GM23338 (cell line): ENCODE measurements around the gene FAM90A1. TPM values are rescaled to one million over a fixed set of nuclear protein-coding genes. Genes with fewer than 3 reads are reported as not detected.
"Not testable (repeated sequence)": the region's sequence is repeated elsewhere in the genome, so short reads cannot be mapped to it uniquely, and the experiment has no call there.

ENCODE experiments used
- ATAC-seq: fragments of 200-7000 bp; cut with Tn5 transposase; 3 replicates; pipeline ENCODE4 v1.9.1; 2020
- DNase-seq: peaks from one replicate; pipeline ENCODE4 v3.0.0-alpha.2; 2015; ENCODE audit warnings: low spot score
- H2AFZ ChIP-seq: fragments of 200-600 bp; sonication (generic); 2 replicates; pipeline ENCODE4 v1.8.0; 2016; ENCODE audit warnings: antibody characterized with exemption, mild to moderate bottlenecking, moderate library complexity
- H3F3A ChIP-seq: fragments of 200-600 bp; sonication (generic); replicated peaks from 2 replicates; pipeline ENCODE4 v1.8.0; 2017; ENCODE audit warnings: antibody characterized with exemption, mixed run types, low read depth
- H3K27ac ChIP-seq: fragments of 200-600 bp; sonication (generic); 2 replicates; pipeline ENCODE4 v1.6.1; 2016; ENCODE audit warnings: low read depth
- H3K27me3 ChIP-seq: fragments of 200-600 bp; sonication (generic); 2 replicates; pipeline ENCODE4 v1.8.0; 2016; ENCODE audit warnings: mild to moderate bottlenecking, mixed run types, moderate library complexity; ENCODE audit not compliant: insufficient read depth
- H3K36me3 ChIP-seq: fragments of 200-600 bp; sonication (generic); 2 replicates; pipeline ENCODE4 v1.8.0; 2016; ENCODE audit warnings: mild to moderate bottlenecking; ENCODE audit not compliant: insufficient read depth
- H3K4me1 ChIP-seq: fragments of 200-600 bp; sonication (generic); 2 replicates; pipeline ENCODE4 v1.8.0; 2016; ENCODE audit warnings: mild to moderate bottlenecking, moderate library complexity; ENCODE audit not compliant: insufficient read depth
- H3K4me2 ChIP-seq: fragments of 200-600 bp; sonication (generic); 2 replicates; pipeline ENCODE4 v1.7.1; 2017; ENCODE audit warnings: mixed run types
- H3K4me3 ChIP-seq: fragments of 200-600 bp; sonication (generic); 2 replicates; pipeline ENCODE4 v1.6.1; 2016; ENCODE audit warnings: mixed run types
- H3K79me2 ChIP-seq: fragments of 200-600 bp; sonication (generic); replicated peaks from 2 replicates; pipeline ENCODE4 v1.8.0; 2017; ENCODE audit warnings: mild to moderate bottlenecking; ENCODE audit not compliant: insufficient read depth
- H3K9me2 ChIP-seq: fragments of 200-600 bp; sonication (generic); 2 replicates; pipeline ENCODE4 v1.8.0; 2017; ENCODE audit not compliant: insufficient read depth
- H4K20me1 ChIP-seq: fragments of 200-600 bp; sonication (generic); replicated peaks from 2 replicates; pipeline ENCODE4 v1.8.0; 2017; ENCODE audit warnings: mild to moderate bottlenecking; ENCODE audit not compliant: insufficient read depth
- H3K27ac Mint-ChIP-seq: 2 replicates; pipeline ENCODE4 v1.8.0; 2020; ENCODE audit warnings: inconsistent platforms, mild to moderate bottlenecking, moderate library complexity, mixed read lengths
- H3K27me3 Mint-ChIP-seq: 3 replicates; pipeline ENCODE4 v1.8.0; 2022; ENCODE audit warnings: low read depth, mild to moderate bottlenecking, moderate library complexity, mixed read lengths, inconsistent platforms; ENCODE audit not compliant: insufficient read depth, poor library complexity
- H3K36me3 Mint-ChIP-seq: 3 replicates; pipeline ENCODE4 v1.8.0; 2021; ENCODE audit warnings: low read depth, mild to moderate bottlenecking, inconsistent platforms, moderate library complexity, mixed read lengths
- H3K4me1 Mint-ChIP-seq: 3 replicates; pipeline ENCODE4 v1.8.0; 2020; ENCODE audit warnings: mild to moderate bottlenecking, inconsistent platforms, mixed read lengths
- H3K4me3 Mint-ChIP-seq: 3 replicates; pipeline ENCODE4 v1.8.0; 2021; ENCODE audit warnings: moderate library complexity, mild to moderate bottlenecking, inconsistent platforms, mixed read lengths
- H3K9me3 Mint-ChIP-seq: 3 replicates; pipeline ENCODE4 v1.8.0; 2020; ENCODE audit warnings: moderate library complexity, mild to moderate bottlenecking, inconsistent platforms, mixed read lengths
- CTCF ChIP-seq, 2 experiments: fragments of 200-600 bp in 1 of 2; sonication (generic) in 1 of 2; conservative IDR thresholded peaks; 2 replicates each; pipeline versions ENCODE4 v1.5.1 to v1.6.1; 2016 to 2017; ENCODE audit warnings: antibody characterized with exemption in 2 of 2, low read depth in 2 of 2, mild to moderate bottlenecking in 2 of 2, moderate library complexity in 1 of 2
- POLR2AphosphoS5 ChIP-seq: IDR thresholded peaks from 2 replicates; pipeline ENCODE4 v1.6.1; 2016; ENCODE audit warnings: antibody characterized with exemption, low read depth
- polyA plus RNA-seq: library from polyadenylated mRNA; unstranded; fragments of >200 nt; fragmentation: Nextera tagmentation; extraction: Ambion mirVana; gene quantifications from 2 replicates; pipeline ENCODE4 v1.2.1, GENCODE V29; 2016
- total RNA-seq: library from RNA; depleted of rRNA; stranded (reverse); fragments of >200 nt; shearing (Covaris generic); gene quantifications from 2 replicates; pipeline ENCODE4 v1.2.3, GENCODE V29; 2014; rRNA removed

FAM90A1 gene
- total and polyA plus RNA-seq, 2 experiments from 2014 or later, result 0.14 TPM; not detected in 1

- peak overlapping the region; percentile 70 for H3K4me3 ChIP-seq
- peak; percentile 57 for DNase-seq
- not testable (repeated sequence) for H3K27ac ChIP-seq, H3K27ac Mint-ChIP-seq, H3K27me3 ChIP-seq, H4K20me1 ChIP-seq, H3K36me3 Mint-ChIP-seq, H3K27me3 Mint-ChIP-seq, H3K9me2 ChIP-seq, H3K4me1 ChIP-seq, H3K36me3 ChIP-seq, H3F3A ChIP-seq, H3K79me2 ChIP-seq, H3K4me1 Mint-ChIP-seq
- H2AFZ ChIP-seq, result 0 out of 2 replicates have a peak overlapping the region, but pooled peaks have one; percentile 76
- Mint-ChIP-seq H3K9me3 (peaks cover 15% of the 10 kb centered on the region; the same call in 2 of the 3 replicates), H3K4me3 (peak overlapping the region; percentile 66)
- peak; percentile 56 for ATAC-seq
- peak; percentile 43; the same call in 1 of the 2 replicates for TF ChIP-seq POLR2AphosphoS5
- peak in 1 of 2 experiments; percentile 44; a peak in 2 of 4 replicates for TF ChIP-seq CTCF (conservative IDR thresholded peaks at IDR 0.05; ENCODE audit: low read depth in 2 of 2)
- peak overlapping the region; percentile 76 for H3K4me2 ChIP-seq
Measured at GRCh38 chr12:8179989-8180585, 47.3 kb downstream of the FAM90A1 start.

- H3F3A ChIP-seq, H3K27me3 Mint-ChIP-seq, H3K4me1 Mint-ChIP-seq, H3K79me2 ChIP-seq, H4K20me1 ChIP-seq, H3K4me3 ChIP-seq, H3K9me3 Mint-ChIP-seq, H3K4me3 Mint-ChIP-seq, H3K4me1 ChIP-seq, DNase-seq, H3K9me2 ChIP-seq, H3K36me3 Mint-ChIP-seq, H3K36me3 ChIP-seq, H3K4me2 ChIP-seq, H3K27ac Mint-ChIP-seq, ATAC-seq, H3K27me3 ChIP-seq, H2AFZ ChIP-seq, H3K27ac ChIP-seq: not testable (repeated sequence)
Measured at GRCh38 chr12:8172911-8173310, 54.5 kb downstream of the FAM90A1 start.

Other genes starting within 250 kb of the FAM90A1 start
- gene FOXJ2, start 194.9 kb downstream of the FAM90A1 start, total RNA-seq, result 7.8 and 10.4 TPM in 2 replicates
- 4.1 and 4.9 TPM in 2 replicates for gene FOXJ2, start 194.9 kb downstream of the FAM90A1 start, polyA plus RNA-seq
- gene C3AR1, start 161.3 kb downstream of the FAM90A1 start, total RNA-seq, result not detected in 2 replicates
- not detected in 2 replicates for gene C3AR1, start 161.3 kb downstream of the FAM90A1 start, polyA plus RNA-seq
- gene NECAP1, start 145.3 kb downstream of the FAM90A1 start, total RNA-seq, result 35.9 and 39.4 TPM in 2 replicates
- 18.6 and 19.3 TPM in 2 replicates for gene NECAP1, start 145.3 kb downstream of the FAM90A1 start, polyA plus RNA-seq
- gene CLEC4A, start 104.0 kb downstream of the FAM90A1 start, total RNA-seq, result 3.8 TPM in 1 of 2 replicates, not detected in the other
- 0.48 and 1.2 TPM in 2 replicates for gene CLEC4A, start 104.0 kb downstream of the FAM90A1 start, polyA plus RNA-seq
- not detected in 2 replicates for gene ZNF705A, start 70.6 kb downstream of the FAM90A1 start, total RNA-seq
- gene ZNF705A, start 70.6 kb downstream of the FAM90A1 start, polyA plus RNA-seq, result not detected in 2 replicates
- gene CLEC6A, start 228.3 kb upstream of the FAM90A1 start, total RNA-seq, result 0.19 TPM in 1 of 2 replicates, not detected in the other
- gene CLEC6A, start 228.3 kb upstream of the FAM90A1 start, polyA plus RNA-seq, result 0.21 TPM in 1 of 2 replicates, not detected in the other